Erythroblast (primary cell): ENCODE data around the gene TMEM272.

ENCODE experiments used
- GATA1 ChIP-seq: IDR thresholded peaks from 2 replicates; pipeline ENCODE4 v1.6.1; 2011; ENCODE audit warnings: low read depth, mild to moderate bottlenecking, control low read depth, low read length, moderate library complexity
- POLR2A ChIP-seq: IDR thresholded peaks from 2 replicates; pipeline ENCODE4 v1.6.1; 2011; ENCODE audit warnings: mild to moderate bottlenecking, low read length

DNA sequence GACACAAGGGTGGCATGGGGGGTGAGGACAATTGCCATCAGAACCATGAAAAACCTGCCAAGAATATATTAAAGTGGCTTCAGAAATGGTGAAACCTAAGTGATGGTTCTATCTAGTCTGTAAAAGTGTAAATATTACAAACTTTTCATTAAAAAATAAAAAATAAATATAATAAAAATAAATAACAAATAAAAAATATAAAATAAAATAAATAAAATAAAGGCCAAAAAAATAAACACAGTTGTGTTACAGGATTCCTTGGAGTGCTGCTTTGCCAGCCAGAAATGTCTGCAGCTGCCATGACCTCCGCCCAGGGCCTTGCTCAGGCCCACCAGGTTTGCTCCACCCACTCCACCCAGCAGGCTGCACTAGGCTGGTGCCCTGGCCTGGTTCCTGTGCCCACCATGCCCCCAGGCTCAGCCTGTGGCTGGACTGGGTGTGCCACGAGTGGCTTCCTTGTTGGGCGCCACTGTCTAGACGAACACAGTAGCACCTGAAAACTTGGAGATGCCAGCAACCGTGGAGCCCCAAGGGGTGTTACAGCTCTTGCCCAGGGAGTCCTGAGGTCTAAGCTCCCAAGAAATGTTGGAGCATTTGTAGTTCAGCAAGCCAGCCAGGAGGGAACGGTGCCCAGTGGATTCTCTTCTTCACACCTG is 37.7 kb upstream of the TMEM272 start:
- TF ChIP-seq POLR2A (no peak), GATA1 (no peak)
